ENCODE data around the gene CRACR2B.

Gene CRACR2B

GRCh38 chr11:827897-828192 is at the start of gene CRACR2B:
Gene CRACR2B (plus strand): TSS chr11:827919. CDS start chr11:828608, 689 bp downstream.
- no peak for DNase-seq

GRCh38 chr11:778976-779954 is 48.5 kb upstream of the CRACR2B start:
- DNase-seq: no peak

GRCh38 chr11:779955-780532 is 47.7 kb upstream of the CRACR2B start:
- DNase-seq: no peak

- DNase-seq: no peak
Measured at GRCh38 chr11:782264-783174, 45.2 kb upstream of the CRACR2B start.

GRCh38 chr11:783581-784015 is 44.1 kb upstream of the CRACR2B start:
- DNase-seq: no peak

- no peak for DNase-seq
Measured at GRCh38 chr11:786235-787083, 41.3 kb upstream of the CRACR2B start.

GRCh38 chr11:787084-787675 is 40.5 kb upstream of the CRACR2B start:
- no peak for DNase-seq

GRCh38 chr11:788009-788640 is 39.6 kb upstream of the CRACR2B start:
- DNase-seq: no peak

- DNase-seq: peak; percentile 76
Measured at GRCh38 chr11:788953-789940, 38.5 kb upstream of the CRACR2B start.

GRCh38 chr11:789943-790342 is 37.8 kb upstream of the CRACR2B start, which contains the start of gene CEND1:
Gene CEND1 (minus strand): TSS chr11:790090. CDS start chr11:788576, 1,514 bp downstream.
- DNase-seq: no peak

- no peak for DNase-seq
Measured at GRCh38 chr11:790721-791564, 36.8 kb upstream of the CRACR2B start.

GRCh38 chr11:791658-792534 is 35.8 kb upstream of the CRACR2B start:
- no peak for DNase-seq

- no peak for DNase-seq
Measured at GRCh38 chr11:792535-792821, 35.2 kb upstream of the CRACR2B start.

- DNase-seq: no peak
Measured at GRCh38 chr11:792873-793272, 34.8 kb upstream of the CRACR2B start.

GRCh38 chr11:793556-793955 is 34.2 kb upstream of the CRACR2B start:
- no peak for DNase-seq

GRCh38 chr11:794013-794765 is 33.5 kb upstream of the CRACR2B start:
- no peak for DNase-seq
